HG03196 (cell line): Measurements from ENCODE around the gene CBL.

Source experiments
- ATAC-seq: cut with Tn5 transposase; IDR thresholded peaks from one replicate; pipeline ENCODE4 v1.9.1; 2021; ENCODE audit not compliant: unreplicated experiment

Gene CBL

DNA sequence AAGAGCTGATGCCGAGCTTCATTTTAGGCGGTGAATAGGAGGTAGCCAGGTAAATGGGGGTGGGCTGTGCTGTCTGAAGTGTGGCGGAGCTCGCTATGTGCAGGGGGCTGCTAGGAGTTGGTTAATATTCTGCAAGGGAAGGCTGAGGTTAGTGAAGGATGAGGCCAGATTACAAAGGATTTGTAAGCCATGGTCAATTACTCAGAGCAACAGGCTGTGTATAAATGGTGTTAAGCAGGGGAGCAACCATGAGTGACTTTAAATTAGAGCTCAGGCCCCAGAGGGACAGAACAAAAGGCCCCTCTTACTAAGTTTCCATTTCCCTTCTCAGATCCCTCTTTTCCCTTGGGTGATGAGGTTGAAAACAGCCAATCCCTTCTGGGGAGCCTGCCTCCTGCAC lies 118.0 kb downstream of the CBL start:
- no peak for ATAC-seq

- no peak for ATAC-seq
These were observed 123.2 kb downstream of the CBL start for GRCh38 chr11:119329320-119329719.

DNA sequence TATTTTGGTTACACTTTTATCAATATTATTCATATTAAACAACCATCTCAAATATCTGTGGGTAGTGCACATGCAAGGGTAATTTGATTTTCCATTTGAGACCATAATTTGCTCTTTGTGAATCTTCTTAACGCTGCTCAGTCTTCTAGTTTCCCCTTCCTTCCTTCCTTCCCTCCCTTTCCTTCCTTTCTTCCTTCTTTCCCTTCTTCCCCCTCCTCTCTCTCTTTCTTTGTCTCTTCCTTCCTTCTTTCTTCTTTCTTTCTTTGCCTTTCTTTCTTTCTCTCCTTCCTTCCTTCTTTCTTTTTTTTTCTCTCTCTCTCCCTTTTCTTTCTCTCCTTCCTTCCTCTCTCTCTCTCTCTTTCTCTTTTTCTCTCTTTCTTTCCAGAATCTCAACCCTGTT lies 124.1 kb downstream of the CBL start:
- ATAC-seq = no peak

GRCh38 chr11:119332111-119332765 lies 126.1 kb downstream of the CBL start:
- ATAC-seq = no peak

DNA sequence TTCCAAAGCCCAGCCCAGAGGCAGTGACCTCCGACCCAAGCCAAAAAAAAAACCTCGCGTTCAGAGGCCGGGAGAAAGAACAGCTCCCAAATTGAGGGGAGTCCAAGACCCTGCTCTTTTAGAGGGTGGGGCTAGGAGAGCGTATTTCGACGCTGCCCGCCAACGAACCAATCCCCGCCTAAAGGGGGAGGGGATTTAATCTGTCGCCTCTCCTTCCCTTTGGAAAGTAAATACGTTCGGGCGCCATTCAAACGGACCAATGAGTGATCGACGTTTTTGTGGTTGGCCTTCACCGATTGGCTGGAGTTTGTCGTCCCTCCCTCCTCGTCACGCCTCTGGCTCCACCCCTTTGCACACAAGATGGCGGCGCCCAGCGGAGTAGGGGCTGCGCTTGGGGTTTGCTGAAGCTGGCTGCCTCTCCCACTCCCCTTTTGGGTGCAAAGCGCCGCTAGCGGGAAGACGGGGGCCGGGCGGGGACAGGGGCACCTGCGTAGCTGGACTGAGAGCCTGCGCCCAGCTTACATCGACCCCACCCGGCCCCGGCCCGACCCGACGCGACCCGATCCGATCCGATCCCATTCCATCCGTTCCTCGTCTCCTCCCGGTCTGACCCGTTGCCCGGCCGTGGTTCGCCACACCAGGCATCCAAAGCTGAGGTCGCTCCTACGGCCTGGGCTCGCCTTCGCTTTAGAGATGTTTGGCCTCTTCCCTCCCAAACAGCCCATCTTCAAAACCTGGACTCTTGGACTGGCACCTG lies 128.2 kb downstream of the CBL start, which contains the start of gene RNF26:
Gene RNF26 (plus strand): TSS at position 354 of the 757 bp plus-strand sequence. CDS start 596 bp downstream, outside the sequence.
- peak; percentile 83 for ATAC-seq

GRCh38 chr11:119335091-119335654 lies 129.0 kb downstream of the CBL start:
- no peak for ATAC-seq

DNA sequence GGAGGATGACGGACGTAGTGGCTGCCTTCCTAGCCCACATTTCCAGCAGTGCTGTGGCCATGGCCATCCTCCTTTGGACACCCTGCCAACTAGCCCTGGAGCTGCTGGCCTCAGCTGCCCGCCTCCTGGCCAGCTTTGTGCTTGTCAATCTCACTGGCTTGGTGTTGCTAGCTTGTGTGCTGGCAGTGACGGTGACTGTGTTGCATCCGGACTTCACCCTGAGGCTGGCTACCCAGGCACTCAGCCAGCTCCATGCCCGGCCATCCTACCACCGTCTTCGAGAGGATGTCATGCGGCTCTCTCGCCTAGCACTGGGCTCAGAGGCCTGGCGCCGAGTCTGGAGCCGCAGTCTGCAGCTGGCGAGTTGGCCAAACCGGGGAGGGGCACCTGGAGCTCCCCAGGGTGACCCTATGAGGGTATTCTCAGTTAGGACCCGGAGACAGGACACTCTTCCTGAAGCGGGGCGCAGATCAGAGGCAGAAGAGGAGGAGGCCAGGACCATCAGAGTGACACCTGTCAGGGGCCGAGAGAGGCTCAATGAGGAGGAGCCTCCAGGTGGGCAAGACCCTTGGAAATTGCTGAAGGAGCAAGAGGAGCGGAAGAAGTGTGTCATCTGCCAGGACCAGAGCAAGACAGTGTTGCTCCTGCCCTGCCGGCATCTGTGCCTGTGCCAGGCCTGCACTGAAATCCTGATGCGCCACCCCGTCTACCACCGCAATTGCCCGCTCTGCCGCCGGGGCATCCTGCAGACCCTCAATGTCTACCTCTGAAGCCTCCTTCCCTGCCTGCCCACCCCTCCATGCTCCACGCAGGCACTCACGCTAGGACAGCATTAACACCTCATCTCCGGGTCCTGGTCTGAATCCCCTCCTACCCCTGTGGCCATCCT lies 129.8 kb downstream of the CBL start:
- ATAC-seq = no peak

- ATAC-seq = no peak
These were observed 130.8 kb downstream of the CBL start for GRCh38 chr11:119336744-119337469.

DNA sequence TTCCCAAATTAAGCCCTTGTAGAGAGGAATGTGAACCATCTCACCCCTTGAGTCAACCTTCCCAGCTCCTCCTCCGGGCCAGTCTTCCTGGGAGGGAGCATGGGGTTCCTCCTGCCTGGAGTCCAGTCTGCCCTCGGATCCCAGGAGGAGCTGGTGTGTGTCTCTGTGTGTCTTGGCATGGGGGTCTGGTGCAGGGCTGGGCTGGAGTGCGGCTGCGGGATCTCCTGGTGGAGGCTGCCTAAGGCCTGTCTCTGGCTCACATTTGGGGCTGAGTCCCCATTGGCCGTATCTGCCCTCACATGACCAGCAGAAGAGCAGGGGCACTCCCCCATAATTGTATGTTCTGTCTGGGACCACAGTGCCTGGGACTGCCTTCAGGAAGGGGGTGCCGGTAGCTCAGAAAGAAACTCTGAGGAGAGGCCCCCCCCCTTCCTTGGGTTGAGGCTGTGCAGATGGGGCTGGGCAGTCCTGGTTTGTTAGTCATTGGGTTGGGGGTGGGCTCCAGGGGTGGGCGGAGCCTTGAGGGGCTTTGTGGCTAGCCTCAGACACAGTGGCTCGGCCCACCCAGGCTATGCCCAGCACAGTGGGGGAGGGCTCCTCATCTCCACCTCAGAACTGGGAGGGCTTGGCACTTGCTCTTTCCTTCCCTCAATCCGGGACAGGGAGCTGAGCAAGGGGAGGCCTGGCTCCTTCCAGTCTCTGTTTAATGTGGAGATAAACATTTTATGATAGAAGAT lies 131.6 kb downstream of the CBL start:
- no peak for ATAC-seq

- ATAC-seq = no peak
These were observed 132.3 kb downstream of the CBL start for GRCh38 chr11:119338318-119338890.

DNA sequence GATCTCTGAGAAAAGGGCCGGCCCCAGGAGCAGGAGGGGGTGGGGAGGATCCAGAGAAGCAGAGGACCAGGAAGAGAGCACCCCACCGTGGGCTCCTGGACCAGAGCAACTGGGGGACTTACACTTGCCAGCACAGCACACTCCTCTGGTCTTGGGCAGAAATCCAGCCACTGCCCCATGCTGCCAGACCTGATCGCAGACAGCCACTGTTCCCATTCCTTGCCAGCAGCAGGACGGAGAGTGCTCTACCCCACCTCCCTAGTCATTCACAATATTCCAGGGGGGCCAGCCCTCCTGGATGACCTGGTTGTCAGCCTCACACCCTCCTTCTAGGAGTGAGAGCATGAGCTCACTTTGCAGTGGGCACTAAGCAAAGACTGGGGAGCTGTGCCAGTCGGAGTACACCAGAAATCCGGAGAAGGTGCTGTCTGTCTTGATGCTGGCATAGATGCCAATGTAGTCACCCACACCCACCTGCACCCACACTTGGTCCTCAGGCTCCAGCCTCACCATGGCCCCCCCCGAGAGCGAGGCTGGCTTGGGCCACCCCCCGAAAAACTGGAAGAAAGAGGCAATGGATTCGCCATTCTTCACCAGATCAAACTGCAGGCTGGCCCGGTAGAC lies 132.9 kb downstream of the CBL start:
- ATAC-seq = no peak

GRCh38 chr11:119339589-119340334 lies 133.6 kb downstream of the CBL start:
- no peak for ATAC-seq

- ATAC-seq = no peak
These were observed 134.4 kb downstream of the CBL start, which contains the start of gene C1QTNF5 for GRCh38 chr11:119340335-119341221. Gene C1QTNF5, minus strand, starts transcription at chr11:119340883. Its CDS starts 486 bp downstream, at chr11:119340397.

GRCh38 chr11:119341222-119342022 lies 135.3 kb downstream of the CBL start:
- ATAC-seq = no peak

- no peak for ATAC-seq
These were observed 135.8 kb downstream of the CBL start for GRCh38 chr11:119342023-119342300.

- ATAC-seq = no peak
These were observed 136.4 kb downstream of the CBL start for GRCh38 chr11:119342362-119343130.
